GM21723 (cell line): ENCODE measurements around the gene KMT5C.

Experiments used
- ATAC-seq: cut with Tn5 transposase; IDR thresholded peaks from one replicate; pipeline ENCODE4 v1.9.1; 2021; ENCODE audit warnings: mild to moderate bottlenecking, moderate library complexity; ENCODE audit not compliant: unreplicated experiment

The KMT5C gene

DNA sequence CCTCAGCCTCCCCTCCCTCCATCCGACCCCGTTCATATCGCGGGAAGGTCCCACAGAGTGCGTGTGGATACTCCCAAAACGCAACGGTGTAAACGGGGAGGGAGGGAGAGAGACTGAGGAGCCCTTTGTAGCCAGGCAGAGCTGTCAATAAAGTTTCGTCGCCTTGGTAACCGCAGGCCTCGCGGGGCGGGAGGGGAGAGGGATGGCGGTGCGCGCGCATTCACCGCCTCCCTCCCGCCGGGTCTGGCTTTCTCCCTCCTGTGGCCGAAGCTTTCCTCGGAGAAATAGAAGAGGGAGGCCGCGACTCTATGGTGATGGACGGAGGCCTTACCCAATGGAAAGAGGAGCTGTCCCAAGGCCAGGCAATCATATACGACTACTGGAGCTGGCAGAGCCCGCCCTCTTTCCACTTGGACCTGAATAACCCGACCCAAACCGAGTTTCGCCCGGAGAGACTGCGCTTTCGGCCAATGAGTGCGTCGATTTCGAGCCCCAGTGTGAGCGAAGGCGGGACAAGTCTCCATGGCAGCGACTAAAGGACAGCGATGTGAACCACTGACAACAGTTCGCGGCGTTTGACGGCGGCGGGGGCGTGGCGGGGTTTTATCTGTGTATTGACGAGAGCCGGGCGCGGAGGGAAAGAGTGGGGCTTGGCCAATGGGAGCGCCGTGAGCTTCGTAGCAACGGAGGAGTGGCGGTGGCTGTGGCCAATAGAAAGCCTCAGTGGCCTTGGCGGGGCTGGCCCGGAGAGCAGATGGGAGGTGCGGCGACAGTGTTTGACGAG, at the start of gene KMT5C:
Gene KMT5C (plus strand): TSS at position 772 of the 784 bp plus-strand sequence. CDS start 2,061 bp downstream, outside the sequence.
- ATAC-seq, result peak; percentile 85

DNA sequence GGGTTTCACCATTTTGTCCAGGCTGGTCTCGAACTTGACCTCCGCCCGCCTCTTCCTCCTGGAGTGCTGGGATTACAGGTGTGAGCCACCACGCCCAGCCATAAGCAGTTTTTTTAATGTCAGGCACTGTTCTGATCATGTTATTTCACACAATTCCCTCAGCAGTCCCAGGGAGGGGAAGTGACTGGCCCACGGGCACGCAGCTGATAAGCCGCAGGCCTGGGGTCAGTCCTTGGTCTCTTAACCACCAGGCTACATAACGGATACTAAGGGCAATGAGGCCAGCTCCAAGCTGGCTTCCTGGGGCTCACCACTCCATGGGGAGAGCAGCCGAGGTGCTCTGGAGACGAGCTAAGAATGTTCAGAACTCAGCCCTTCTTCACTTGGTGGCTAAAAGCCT, 42.4 kb upstream of the KMT5C start:
- ATAC-seq, result no peak

DNA sequence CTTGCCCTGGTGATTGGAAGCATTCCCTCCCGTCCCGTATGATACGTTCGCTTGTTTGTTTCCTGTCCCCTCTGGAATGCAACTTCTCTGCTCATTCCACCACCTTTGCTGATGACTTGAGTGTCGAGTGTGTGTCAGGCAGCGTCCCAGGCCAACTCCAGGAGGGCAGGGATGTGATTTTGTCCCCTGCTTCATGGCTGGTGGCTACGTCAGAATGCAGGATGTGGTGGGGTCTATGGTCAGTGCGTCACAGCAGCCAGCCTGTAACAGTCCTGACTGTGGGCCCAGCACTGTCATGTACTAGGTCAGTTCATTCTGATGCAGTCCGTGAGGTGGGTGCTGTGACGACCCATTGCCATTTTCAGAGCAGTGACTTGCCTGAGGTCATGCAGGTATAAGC, 39.7 kb upstream of the KMT5C start:
- ATAC-seq, result no peak

- no peak for ATAC-seq
These were observed 38.7 kb upstream of the KMT5C start for GRCh38 chr19:55300886-55301458.

DNA sequence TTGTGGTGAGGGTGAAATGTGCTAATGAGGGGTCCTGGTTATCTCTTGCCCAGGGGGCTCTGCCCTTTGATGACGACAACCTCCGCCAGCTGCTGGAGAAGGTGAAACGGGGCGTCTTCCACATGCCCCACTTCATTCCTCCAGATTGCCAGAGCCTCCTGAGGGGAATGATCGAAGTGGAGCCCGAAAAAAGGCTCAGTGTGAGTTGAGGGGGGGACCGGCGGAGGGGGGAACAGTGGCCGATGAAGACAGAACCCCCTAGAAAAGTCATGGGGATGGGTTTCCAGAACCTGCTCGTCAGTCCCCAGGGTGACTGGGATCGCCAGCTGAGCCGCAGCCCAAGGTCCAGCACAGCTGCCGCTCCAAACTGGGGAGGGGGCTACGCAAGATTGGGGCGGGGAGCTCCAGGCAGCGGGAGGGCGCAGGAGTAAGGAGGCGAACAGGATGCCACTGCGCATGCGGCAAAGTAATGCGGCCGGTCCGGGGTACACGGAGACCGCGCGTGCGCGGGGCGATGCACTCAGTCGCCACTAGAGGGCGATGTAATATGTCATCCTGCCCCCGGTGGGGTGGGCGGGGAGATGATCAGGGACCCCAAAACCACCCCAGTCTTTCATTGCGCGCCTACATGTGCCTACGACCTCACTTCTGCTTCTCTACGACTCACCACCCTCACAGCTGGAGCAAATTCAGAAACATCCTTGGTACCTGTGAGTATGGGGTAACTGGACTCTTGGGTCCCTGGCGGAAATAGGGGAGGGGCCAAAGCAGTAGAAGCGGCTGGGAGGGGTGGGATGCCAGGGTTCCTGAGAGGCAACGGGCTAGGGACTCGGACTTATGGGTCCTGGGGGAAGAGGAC, 38.0 kb upstream of the KMT5C start:
- ATAC-seq, result peak; percentile 60

DNA sequence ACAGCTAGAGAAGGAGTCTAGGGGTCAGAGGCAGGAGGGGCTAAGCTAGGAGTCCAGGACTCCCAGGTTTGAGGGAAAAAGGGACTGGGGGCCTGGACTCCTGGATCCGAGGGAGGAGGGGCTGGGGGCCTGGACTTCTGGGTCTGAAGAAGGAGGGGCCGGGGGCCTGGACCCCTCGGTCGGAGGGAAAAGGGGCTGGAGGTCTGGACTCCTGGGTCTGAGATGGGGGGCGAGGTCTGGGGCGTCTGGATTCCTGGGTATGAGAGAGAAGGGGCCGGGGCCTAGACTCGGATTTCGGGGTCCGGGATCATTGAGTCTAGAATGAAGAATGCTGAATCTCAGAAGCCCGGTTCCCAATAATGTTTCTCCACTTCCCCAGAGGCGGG, 37.4 kb upstream of the KMT5C start:
- ATAC-seq, result no peak

DNA sequence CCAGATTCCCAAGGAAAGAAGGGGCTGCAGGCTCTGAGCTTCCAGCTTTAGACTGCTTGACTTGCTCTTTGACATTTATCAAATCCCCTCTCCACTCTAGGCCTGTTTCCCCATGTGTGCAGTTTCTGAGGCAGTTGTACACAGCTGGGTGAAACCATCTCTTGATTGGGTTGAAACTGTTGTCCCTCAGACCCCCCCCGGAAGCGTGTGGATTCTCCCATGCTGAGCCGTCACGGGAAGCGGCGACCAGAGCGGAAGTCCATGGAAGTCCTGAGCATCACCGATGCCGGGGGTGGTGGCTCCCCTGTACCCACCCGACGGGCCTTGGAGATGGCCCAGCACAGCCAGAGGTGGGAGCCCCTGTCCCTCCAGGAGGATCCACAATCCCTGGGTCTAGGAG, 36.2 kb upstream of the KMT5C start:
- ATAC-seq, result no peak

DNA sequence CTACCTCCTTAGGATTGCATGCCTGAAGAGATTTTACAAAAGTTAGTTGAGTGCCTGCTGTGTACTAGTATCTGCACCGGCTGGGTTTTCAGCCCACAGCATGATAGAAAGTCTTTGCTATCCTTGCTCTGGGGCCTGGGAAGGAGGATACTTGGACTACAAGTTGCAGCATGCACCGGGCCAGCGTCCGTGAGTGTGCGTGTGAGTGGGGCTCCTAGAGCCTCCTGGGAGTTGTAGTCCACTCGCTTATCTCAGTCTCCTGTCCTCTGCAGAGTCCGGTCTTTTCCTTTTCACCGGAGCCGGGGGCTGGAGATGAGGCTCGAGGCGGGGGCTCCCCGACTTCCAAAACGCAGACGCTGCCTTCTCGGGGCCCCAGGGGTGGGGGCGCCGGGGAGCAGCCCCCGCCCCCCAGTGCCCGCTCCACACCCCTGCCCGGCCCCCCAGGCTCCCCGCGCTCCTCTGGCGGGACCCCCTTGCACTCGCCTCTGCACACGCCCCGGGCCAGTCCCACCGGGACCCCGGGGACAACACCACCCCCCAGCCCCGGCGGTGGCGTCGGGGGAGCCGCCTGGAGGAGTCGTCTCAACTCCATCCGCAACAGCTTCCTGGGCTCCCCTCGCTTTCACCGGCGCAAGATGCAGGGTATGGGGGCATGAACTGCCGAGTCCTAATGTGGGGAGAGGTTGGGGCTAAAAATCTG, 35.2 kb upstream of the KMT5C start:
- no peak for ATAC-seq

DNA sequence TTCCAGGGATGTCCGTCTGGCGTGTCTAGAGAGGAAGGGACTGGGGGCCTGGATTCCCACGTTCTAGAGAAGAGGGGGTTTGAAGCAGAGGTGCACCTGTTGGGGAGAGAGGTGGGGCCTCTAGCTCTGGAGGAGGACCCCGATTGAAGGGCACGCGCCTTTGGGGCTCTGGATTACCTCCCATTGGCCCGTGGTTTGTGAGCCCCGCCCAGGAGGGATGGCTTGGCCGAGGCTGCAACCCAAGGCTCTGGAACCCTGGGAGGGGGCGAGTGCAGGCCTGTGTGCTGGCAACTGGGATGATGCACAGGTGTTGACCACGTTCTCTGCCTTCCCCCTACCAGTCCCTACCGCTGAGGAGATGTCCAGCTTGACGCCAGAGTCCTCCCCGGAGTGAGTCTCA, 34.7 kb upstream of the KMT5C start:
- no peak for ATAC-seq

GRCh38 chr19:55305491-55305890, 34.2 kb upstream of the KMT5C start:
- no peak for ATAC-seq

- no peak for ATAC-seq
These were observed 33.6 kb upstream of the KMT5C start for GRCh38 chr19:55305983-55306562.

GRCh38 chr19:55306712-55307111, 33.0 kb upstream of the KMT5C start:
- ATAC-seq, result no peak

- no peak for ATAC-seq
These were observed 31.4 kb upstream of the KMT5C start for GRCh38 chr19:55308281-55308680.

DNA sequence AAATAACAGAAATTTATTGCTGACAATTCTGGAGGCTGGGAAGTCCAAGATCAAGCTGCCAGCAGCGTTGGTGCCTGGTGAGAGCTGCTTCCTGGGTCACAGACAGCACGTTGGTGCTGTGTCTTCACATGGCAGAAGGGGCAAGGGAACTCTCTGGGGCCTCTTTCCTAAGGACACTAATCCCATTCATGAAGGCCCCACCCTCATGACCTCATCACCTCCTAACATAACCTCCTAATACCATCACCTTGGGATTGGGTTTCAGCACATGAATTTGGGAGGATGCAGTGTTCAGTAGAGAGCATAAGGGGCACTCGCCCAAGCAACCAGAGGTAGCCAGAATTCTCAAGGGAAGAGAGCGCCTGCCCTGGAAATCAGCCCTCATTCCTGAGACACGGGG, 30.2 kb upstream of the KMT5C start:
- no peak for ATAC-seq

DNA sequence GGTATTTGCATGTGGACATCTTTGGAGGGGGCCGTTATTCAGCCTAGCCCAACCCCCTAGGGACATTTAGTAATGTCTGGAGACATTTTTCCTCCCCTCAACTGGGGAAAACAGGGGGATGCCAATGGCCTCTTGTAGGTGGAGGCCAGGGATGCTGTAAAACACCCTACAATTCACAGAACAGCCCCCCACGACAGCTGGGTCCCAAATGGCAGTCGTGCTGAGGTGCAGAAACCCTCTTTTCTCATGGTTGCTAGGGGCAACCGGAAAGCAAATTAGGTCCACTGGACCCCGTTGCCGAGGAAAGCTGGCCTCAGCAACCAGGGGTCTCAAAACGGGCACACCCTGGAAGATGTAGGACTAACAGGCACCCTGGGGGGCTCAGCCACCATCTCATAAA, 29.2 kb upstream of the KMT5C start:
- ATAC-seq, result no peak

GRCh38 chr19:55311397-55311796, 28.3 kb upstream of the KMT5C start:
- no peak for ATAC-seq

DNA sequence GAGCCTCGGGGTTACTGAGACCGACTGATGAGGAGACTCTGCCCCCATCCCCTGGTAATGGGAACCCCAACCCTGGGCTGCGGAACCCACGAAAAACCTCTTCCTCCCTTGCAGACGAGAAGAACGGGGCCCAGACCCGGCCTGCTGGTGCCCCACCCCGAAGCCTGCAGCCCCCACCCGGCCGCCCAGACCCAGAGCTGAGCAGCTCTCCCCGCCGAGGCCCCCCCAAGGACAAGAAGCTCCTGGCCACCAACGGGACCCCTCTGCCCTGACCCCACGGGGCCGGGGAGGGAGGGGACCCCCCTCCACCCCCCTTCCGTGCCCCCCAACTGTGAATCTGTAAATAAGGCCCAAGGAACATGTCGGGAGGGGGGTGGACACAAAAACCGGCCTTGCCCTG, 27.9 kb upstream of the KMT5C start:
- no peak for ATAC-seq

- ATAC-seq, result no peak
These were observed 26.8 kb upstream of the KMT5C start for GRCh38 chr19:55312621-55313512.

- ATAC-seq, result no peak
These were observed 25.3 kb upstream of the KMT5C start for GRCh38 chr19:55314396-55314795.
